SK-N-SH (cell line): Measurements from ENCODE around the gene CLDN9.

Experiments used
- CHD2 ChIP-seq: fragments of 150-350 bp; IDR thresholded peaks from 2 replicates; pipeline ENCODE4 v1.6.1; 2018; ENCODE audit warnings: low read length; ENCODE audit not compliant: partially characterized antibody
- CTCF ChIP-seq: fragments of 200-600 bp; sonication (generic); IDR thresholded peaks from 2 replicates; pipeline ENCODE4 v1.6.1; 2017; ENCODE audit warnings: antibody characterized with exemption, mild to moderate bottlenecking, moderate library complexity
- EZH2phosphoT487 ChIP-seq: fragments of 200-600 bp; sonication (generic); IDR thresholded peaks from 2 replicates; pipeline ENCODE4 v1.6.1; 2017; ENCODE audit warnings: low read depth, mixed run types, mild to moderate bottlenecking, antibody characterized with exemption, moderate library complexity, borderline replicate concordance
- FOXJ3 ChIP-seq: sonication (generic); formaldehyde crosslinking; IDR thresholded peaks from 2 replicates; pipeline ENCODE4 v1.5.1; 2020; ENCODE audit warnings: mild to moderate bottlenecking, missing genetic modification reagents
- MXI1 ChIP-seq: IDR thresholded peaks from 2 replicates; pipeline ENCODE4 v1.6.1; 2012; ENCODE audit warnings: mild to moderate bottlenecking, low read depth, low read length, improper control_type of control experiment
- RAD21 ChIP-seq: IDR thresholded peaks from 2 replicates; pipeline ENCODE4 v1.6.1; 2012; ENCODE audit warnings: mild to moderate bottlenecking, low read length
- TEAD4 ChIP-seq: IDR thresholded peaks from 2 replicates; pipeline ENCODE4 v1.4.0; 2012; ENCODE audit warnings: mild to moderate bottlenecking, borderline replicate concordance; ENCODE audit not compliant: insufficient read depth

- TF ChIP-seq MXI1 (peak; percentile 65), CTCF (peak; percentile 63), TEAD4 (no peak), FOXJ3 (no peak), EZH2phosphoT487 (no peak), CHD2 (peak; percentile 9), RAD21 (peak; percentile 81)
Measured at GRCh38 chr16:3059041-3059722, 46.5 kb downstream of the CLDN9 start.
